ENCODE data around the gene OPCML.

Gene OPCML

GRCh38 chr11:133040289-133040900, 491.9 kb downstream of the OPCML start:
- DNase-seq (ENCODE audit: low read depth, low spot score) = no peak

- DNase-seq (ENCODE audit: low read depth, low spot score) = no peak
Observed at GRCh38 chr11:133038850-133039249, 493.5 kb downstream of the OPCML start.

GRCh38 chr11:133034929-133035328, 497.4 kb downstream of the OPCML start:
- DNase-seq (ENCODE audit: low read depth, low spot score) = no peak

- DNase-seq (ENCODE audit: low read depth, low spot score) = no peak
Observed at GRCh38 chr11:133029107-133029506, 503.2 kb downstream of the OPCML start.

GRCh38 chr11:133026952-133027351, 505.3 kb downstream of the OPCML start:
- no peak for DNase-seq (ENCODE audit: low read depth, low spot score)

- no peak for DNase-seq (ENCODE audit: low read depth, low spot score)
Observed at GRCh38 chr11:133024301-133024700, 508.0 kb downstream of the OPCML start.

- DNase-seq (ENCODE audit: low read depth, low spot score) = no peak
Observed at GRCh38 chr11:133023232-133023631, 509.1 kb downstream of the OPCML start.

- no peak for DNase-seq (ENCODE audit: low read depth, low spot score)
Observed at GRCh38 chr11:133021553-133021952, 510.7 kb downstream of the OPCML start.

- DNase-seq (ENCODE audit: low read depth, low spot score) = no peak
Observed at GRCh38 chr11:133020372-133020714, 512.0 kb downstream of the OPCML start.

GRCh38 chr11:133019545-133020371, 512.5 kb downstream of the OPCML start:
- DNase-seq (ENCODE audit: low read depth, low spot score) = no peak

GRCh38 chr11:133015457-133015856, 516.8 kb downstream of the OPCML start:
- no peak for DNase-seq (ENCODE audit: low read depth, low spot score)

- DNase-seq (ENCODE audit: low read depth, low spot score) = no peak
Observed at GRCh38 chr11:133014337-133014736, 518.0 kb downstream of the OPCML start.

- no peak for DNase-seq (ENCODE audit: low read depth, low spot score)
Observed at GRCh38 chr11:133012803-133013202, 519.5 kb downstream of the OPCML start.

GRCh38 chr11:133011604-133012003, 520.7 kb downstream of the OPCML start:
- no peak for DNase-seq (ENCODE audit: low read depth, low spot score)

GRCh38 chr11:133007027-133007584, 525.2 kb downstream of the OPCML start:
- no peak for DNase-seq (ENCODE audit: low read depth, low spot score)

- no peak for DNase-seq (ENCODE audit: low read depth, low spot score)
Observed at GRCh38 chr11:133004369-133004768, 527.9 kb downstream of the OPCML start.

GRCh38 chr11:132999516-132999915, 532.8 kb downstream of the OPCML start:
- DNase-seq (ENCODE audit: low read depth, low spot score) = no peak

- DNase-seq (ENCODE audit: low read depth, low spot score) = no peak
Observed at GRCh38 chr11:132999031-132999430, 533.3 kb downstream of the OPCML start.

- no peak for DNase-seq (ENCODE audit: low read depth, low spot score)
Observed at GRCh38 chr11:132997396-132997795, 534.9 kb downstream of the OPCML start.

- no peak for DNase-seq (ENCODE audit: low read depth, low spot score)
Observed at GRCh38 chr11:132994966-132995365, 537.3 kb downstream of the OPCML start.

GRCh38 chr11:132993991-132994502, 538.3 kb downstream of the OPCML start:
- DNase-seq (ENCODE audit: low read depth, low spot score) = no peak

GRCh38 chr11:132992838-132993631, 539.3 kb downstream of the OPCML start:
- no peak for DNase-seq (ENCODE audit: low read depth, low spot score)

All from brain pericyte (primary cell).